ENCODE results near the gene IQCK. TPM values are rescaled to one million over a fixed set of nuclear protein-coding genes. Genes with fewer than 3 reads are reported as not detected.
"Not testable (repeated sequence)": the region's sequence is repeated elsewhere in the genome, so short reads cannot be mapped to it uniquely, and the experiment has no call there.

The IQCK gene
- total RNA-seq, 2 donors from 2014 or later, result 7.5 to 14.4 TPM

DNA sequence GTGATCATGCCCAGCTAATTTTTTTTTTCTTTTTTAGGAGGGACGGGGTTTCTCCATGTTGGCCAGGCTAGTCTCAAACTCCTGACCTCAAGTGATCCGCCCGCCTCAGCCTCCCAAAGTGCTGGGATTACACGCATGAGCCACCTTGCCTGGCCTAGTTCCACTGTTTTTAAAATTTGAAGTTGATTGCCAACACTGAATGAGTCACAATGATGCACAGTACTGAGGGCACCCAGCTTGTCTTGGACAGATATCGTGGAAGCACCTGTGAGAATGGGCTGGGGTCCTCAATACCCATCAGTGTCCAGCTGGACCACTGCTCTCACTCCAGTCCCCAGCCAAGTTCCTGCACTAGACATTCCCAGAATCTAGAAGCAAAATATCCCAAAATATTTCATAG is 2.5 kb upstream of the IQCK start:
- H3K4me3 ChIP-seq, result no peak overlapping the region
- no peak overlapping the region for H3K27ac ChIP-seq
- H3K4me1 ChIP-seq, result peaks cover 0 to 33% of the 10 kb centered on the region in 2 donors
- H3K9me3 ChIP-seq, result no peaks in the 10 kb centered on the region
- peaks cover 14% of the 10 kb centered on the region for H3K36me3 ChIP-seq
- no peak for DNase-seq (ENCODE audit: low spot score)
- TF ChIP-seq, protein P1, sequence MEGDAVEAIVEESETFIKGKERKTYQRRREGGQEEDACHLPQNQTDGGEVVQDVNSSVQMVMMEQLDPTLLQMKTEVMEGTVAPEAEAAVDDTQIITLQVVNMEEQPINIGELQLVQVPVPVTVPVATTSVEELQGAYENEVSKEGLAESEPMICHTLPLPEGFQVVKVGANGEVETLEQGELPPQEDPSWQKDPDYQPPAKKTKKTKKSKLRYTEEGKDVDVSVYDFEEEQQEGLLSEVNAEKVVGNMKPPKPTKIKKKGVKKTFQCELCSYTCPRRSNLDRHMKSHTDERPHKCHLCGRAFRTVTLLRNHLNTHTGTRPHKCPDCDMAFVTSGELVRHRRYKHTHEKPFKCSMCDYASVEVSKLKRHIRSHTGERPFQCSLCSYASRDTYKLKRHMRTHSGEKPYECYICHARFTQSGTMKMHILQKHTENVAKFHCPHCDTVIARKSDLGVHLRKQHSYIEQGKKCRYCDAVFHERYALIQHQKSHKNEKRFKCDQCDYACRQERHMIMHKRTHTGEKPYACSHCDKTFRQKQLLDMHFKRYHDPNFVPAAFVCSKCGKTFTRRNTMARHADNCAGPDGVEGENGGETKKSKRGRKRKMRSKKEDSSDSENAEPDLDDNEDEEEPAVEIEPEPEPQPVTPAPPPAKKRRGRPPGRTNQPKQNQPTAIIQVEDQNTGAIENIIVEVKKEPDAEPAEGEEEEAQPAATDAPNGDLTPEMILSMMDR (IDR thresholded peaks at IDR 0.05), result no peak
- no peaks in the 10 kb centered on the region for H3K27me3 ChIP-seq

DNA sequence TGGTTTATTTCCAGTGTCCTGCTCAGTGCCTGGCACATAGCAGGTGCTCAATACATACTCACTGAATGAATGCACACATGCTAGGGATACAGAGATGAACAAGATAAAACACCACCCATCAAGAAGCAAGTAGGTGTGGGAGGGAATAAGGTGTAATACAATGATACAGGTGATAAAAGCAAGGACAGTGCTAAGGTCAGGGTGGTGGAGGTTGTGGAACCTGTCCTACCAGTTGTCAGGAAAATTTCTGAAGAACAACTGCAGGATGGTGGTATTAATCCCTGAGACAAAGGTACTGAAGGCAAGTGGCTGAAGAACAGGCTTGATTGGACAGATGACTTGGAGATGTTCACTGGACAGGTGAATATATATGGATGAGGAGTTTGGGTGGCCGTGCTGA is 1.9 kb upstream of the IQCK start:
- Histone ChIP-seq H3K27me3 (no peaks in the 10 kb centered on the region), H3K36me3 (peaks cover 14% of the 10 kb centered on the region), H3K4me3 (no peak overlapping the region), H3K4me1 (peaks cover 0 to 32% of the 10 kb centered on the region in 2 donors), H3K9me3 (no peaks in the 10 kb centered on the region), H3K27ac (no peak overlapping the region)
- TF ChIP-seq, protein P1 (IDR thresholded peaks at IDR 0.05), result no peak
- DNase-seq (ENCODE audit: low spot score), result no peak

DNA sequence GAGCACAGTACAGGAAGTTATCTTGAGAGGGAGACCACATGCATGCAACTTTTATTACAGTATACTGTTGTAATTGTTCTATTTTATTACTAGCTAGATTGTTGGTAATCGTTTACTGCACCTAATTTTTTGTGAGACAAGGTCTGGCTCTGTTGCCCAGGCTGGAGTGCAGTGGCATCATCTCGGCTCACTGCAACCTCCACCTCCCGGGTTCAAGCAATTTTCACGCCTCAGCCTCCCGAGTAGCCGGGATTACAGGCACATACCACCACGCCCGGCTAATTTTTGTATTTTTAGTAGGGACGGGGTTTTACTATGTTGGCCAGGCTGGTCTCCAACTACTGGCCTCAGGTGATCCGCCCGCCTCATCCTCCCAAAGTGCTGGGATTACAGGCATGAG is 1.3 kb upstream of the IQCK start:
- peak overlapping the region in 1 of 2 donors; percentile 82 for H3K27ac ChIP-seq
- H3K4me3 ChIP-seq, result peak overlapping the region; percentile 60 to 88
- not testable (repeated sequence) for H3K9me3 ChIP-seq; DNase-seq (ENCODE audit: low spot score); H3K27me3 ChIP-seq
- peaks cover 14% of the 10 kb centered on the region for H3K36me3 ChIP-seq
- peaks cover 0 to 29% of the 10 kb centered on the region in 2 donors for H3K4me1 ChIP-seq

DNA sequence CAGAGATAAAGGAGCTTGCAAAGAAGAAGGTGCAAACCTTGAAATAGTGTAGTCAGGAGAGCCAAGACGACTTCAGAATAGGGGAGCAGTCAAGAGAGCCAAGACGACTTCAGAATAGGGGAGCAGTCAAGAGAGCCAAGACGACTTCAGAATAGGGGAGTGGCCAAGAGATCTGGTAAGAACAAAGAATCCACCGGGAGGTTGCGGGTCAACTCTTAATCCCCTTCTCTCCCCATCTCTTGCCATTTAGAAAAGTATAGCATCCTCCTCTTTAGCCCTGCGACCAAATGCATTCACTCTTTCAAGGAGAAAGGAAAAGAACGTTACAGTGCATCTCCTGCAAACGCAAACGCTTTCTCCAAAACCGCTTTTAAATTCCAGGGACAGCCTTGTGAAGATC is 757 bp upstream of the IQCK start:
- Histone ChIP-seq H3K27ac (peak overlapping the region; percentile 70 to 82), H3K4me3 (peak overlapping the region; percentile 60 to 88), H3K9me3 (no peaks in the 10 kb centered on the region), H3K36me3 (peaks cover 14% of the 10 kb centered on the region), H3K4me1 (peaks cover 0 to 29% of the 10 kb centered on the region in 2 donors), H3K27me3 (no peaks in the 10 kb centered on the region)
- TF ChIP-seq, protein P1 (IDR thresholded peaks at IDR 0.05), result no peak
- DNase-seq (ENCODE audit: low spot score), result no peak

DNA sequence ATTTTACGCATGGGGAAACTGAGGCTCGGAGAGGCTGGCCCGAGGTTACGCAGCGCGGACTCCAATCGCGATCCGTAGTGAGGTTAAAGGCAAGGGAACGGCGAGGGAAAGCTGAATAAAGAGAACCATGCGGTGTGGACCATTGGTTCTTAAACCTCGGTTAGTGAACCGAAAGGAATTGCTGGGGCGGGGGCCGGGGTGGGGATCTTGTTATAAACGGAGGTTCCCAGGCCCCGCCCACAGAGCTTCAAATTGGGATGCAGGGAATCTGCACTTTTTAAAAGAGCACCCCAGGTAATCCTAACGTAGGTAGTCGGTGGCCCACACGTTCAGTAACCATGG is 524 bp downstream of the IQCK start:
- no peak for DNase-seq (ENCODE audit: low spot score)
- Histone ChIP-seq H3K36me3 (peaks cover 10% of the 10 kb centered on the region), H3K27ac (peak overlapping the region; percentile 70 to 82), H3K4me3 (peak overlapping the region; percentile 60 to 88), H3K4me1 (peaks cover 0 to 29% of the 10 kb centered on the region in 2 donors), H3K27me3 (no peaks in the 10 kb centered on the region), H3K9me3 (no peaks in the 10 kb centered on the region)
- TF ChIP-seq, protein P1 (IDR thresholded peaks at IDR 0.05), result no peak

DNA sequence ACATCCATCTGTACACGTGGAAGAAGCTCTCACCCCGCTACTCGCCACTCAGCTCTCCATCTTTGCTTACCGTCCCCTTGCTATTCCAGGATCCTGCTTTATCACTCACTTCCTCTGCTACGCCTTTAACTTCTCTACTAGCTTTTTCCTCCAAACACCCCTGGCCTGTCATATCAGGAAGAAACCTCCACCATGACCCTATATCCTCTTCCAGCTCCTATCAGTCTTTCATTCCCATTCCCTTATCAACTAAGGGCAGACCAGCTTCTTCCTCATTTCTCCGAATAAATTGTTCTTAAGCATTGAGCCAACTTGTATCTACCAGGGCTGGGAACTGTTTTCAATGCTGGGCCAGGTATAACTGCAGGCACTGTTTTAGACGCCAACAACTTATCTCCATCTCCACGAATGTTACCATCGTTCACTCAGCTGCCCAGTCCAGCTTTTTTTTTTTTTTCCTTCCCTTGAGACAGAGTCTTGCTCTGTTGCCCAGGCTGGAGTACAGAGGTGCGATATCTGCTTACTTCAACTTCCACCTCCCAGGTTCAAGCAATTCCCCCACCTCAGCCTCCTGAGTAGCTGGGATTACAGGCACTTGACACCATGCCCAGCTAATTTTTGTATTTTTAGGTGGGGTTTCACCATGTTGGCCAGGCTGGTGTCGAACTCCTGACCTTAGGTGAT is 4.3 kb downstream of the IQCK start:
- peaks cover 0 to 14% of the 10 kb centered on the region in 2 donors for H3K4me1 ChIP-seq
- H3K27me3 ChIP-seq, result no peaks in the 10 kb centered on the region
- no peaks in the 10 kb centered on the region for H3K36me3 ChIP-seq
- H3K4me3 ChIP-seq, result no peak overlapping the region
- TF ChIP-seq, protein P1 (IDR thresholded peaks at IDR 0.05), result no peak
- H3K27ac ChIP-seq, result no peak overlapping the region
- DNase-seq (ENCODE audit: low spot score), result no peak
- no peaks in the 10 kb centered on the region for H3K9me3 ChIP-seq

Data from right atrium auricular region (tissue), 2 donors.